Right kidney (tissue), 9 donors: ENCODE measurements around the gene HLCS.
"Not testable (repeated sequence)": the region's sequence is repeated elsewhere in the genome, so short reads cannot be mapped to it uniquely, and the experiment has no call there.

Experiments used
- DNase-seq: peaks from one replicate; pipeline ENCODE4 v3.0.0-alpha.2; 2016
- long read RNA-seq, 8 donors: transcript quantifications; one replicate each; lab custom pipeline, GENCODE V29; 2026

The HLCS gene
- long read RNA-seq, donor 1 = 0 reads
- long read RNA-seq, donor 2 = 0 reads
- long read RNA-seq, donor 3, partial matches to known transcripts = 0 of 1 reads
- long read RNA-seq, donor 3, other reads (novel, unspliced or antisense) = 0 of 1 reads
- long read RNA-seq, donor 4 = 0 reads
- long read RNA-seq, donor 5 = 0 reads
- long read RNA-seq, donor 6 = 0 reads
- long read RNA-seq, donor 7 = 0 reads
- long read RNA-seq, donor 8 = 0 reads

GRCh38 chr21:36966066-36966820, at the start of gene HLCS:
Gene HLCS (minus strand): TSS chr21:36966669. CDS start chr21:36966638, 31 bp downstream.
- DNase-seq = peak; percentile 76

GRCh38 chr21:37009740-37010341, 43.4 kb upstream of the HLCS start:
- peak; percentile 75 for DNase-seq

GRCh38 chr21:37008724-37009123, 42.3 kb upstream of the HLCS start:
- DNase-seq = peak; percentile 25

- DNase-seq = peak; percentile 78
Observed at GRCh38 chr21:37006486-37007291, 40.2 kb upstream of the HLCS start, which contains the start of gene RIPPLY3. Gene RIPPLY3 (plus strand): TSS chr21:37006702. CDS start chr21:37006773, 71 bp downstream.

GRCh38 chr21:37005548-37006485, 39.3 kb upstream of the HLCS start:
- DNase-seq = peak; percentile 65

- not testable (repeated sequence) for DNase-seq
Observed at GRCh38 chr21:37003917-37004316, 37.4 kb upstream of the HLCS start.

- DNase-seq = not testable (repeated sequence)
Observed at GRCh38 chr21:37002851-37003250, 36.4 kb upstream of the HLCS start.

- no peak for DNase-seq
Observed at GRCh38 chr21:37001441-37001840, 35.0 kb upstream of the HLCS start.

GRCh38 chr21:37000381-37000780, 33.9 kb upstream of the HLCS start:
- no peak for DNase-seq

- no peak for DNase-seq
Observed at GRCh38 chr21:36999131-36999898, 32.8 kb upstream of the HLCS start.

- DNase-seq = not testable (repeated sequence)
Observed at GRCh38 chr21:36995285-36995684, 28.8 kb upstream of the HLCS start.

- DNase-seq = peak; percentile 61
Observed at GRCh38 chr21:36994501-36995158, 28.2 kb upstream of the HLCS start.

GRCh38 chr21:36992671-36993070, 26.2 kb upstream of the HLCS start:
- no peak for DNase-seq

- no peak for DNase-seq
Observed at GRCh38 chr21:36990508-36991205, 24.2 kb upstream of the HLCS start.

GRCh38 chr21:36989699-36990507, 23.4 kb upstream of the HLCS start:
- DNase-seq = peak; percentile 98

- DNase-seq = not testable (repeated sequence)
Observed at GRCh38 chr21:36989199-36989698, 22.8 kb upstream of the HLCS start.

- no peak for DNase-seq
Observed at GRCh38 chr21:36988536-36988935, 22.1 kb upstream of the HLCS start.

- DNase-seq = no peak
Observed at GRCh38 chr21:36987845-36988244, 21.4 kb upstream of the HLCS start.
